Measurements from ENCODE around the gene IL17D.
A peak's percentile ranks its signal among the peaks of the same experiment; 100 is the strongest.

The IL17D gene

GRCh38 chr13:20691616-20692015 lies 11.9 kb upstream of the IL17D start:
- no peak for TF ChIP-seq CTCF (IDR thresholded peaks at IDR 0.05; ENCODE audit: low read depth, low read length)
- no peak for DNase-seq (ENCODE audit: extremely low read depth, low read depth)

- TF ChIP-seq CTCF (IDR thresholded peaks at IDR 0.05; ENCODE audit: low read depth, low read length) = no peak
Observed at GRCh38 chr13:20696073-20696472, 7.4 kb upstream of the IL17D start.

GRCh38 chr13:20699715-20700114 lies 3.8 kb upstream of the IL17D start:
- DNase-seq (ENCODE audit: extremely low read depth, low read depth) = no peak
- TF ChIP-seq CTCF (IDR thresholded peaks at IDR 0.05; ENCODE audit: low read depth, low read length) = no peak

More at GRCh38 chr13:20696073-20696472, 7.4 kb upstream of the IL17D start:
- no peak for DNase-seq (ENCODE audit: extremely low read depth, low read depth)

- no peak for DNase-seq (ENCODE audit: extremely low read depth, low read depth)
- no peak for TF ChIP-seq CTCF (IDR thresholded peaks at IDR 0.05; ENCODE audit: low read depth, low read length)
Observed at GRCh38 chr13:20700288-20700687, 3.2 kb upstream of the IL17D start.

- no peak for TF ChIP-seq CTCF (IDR thresholded peaks at IDR 0.05; ENCODE audit: low read depth, low read length)
- no peak for DNase-seq (ENCODE audit: extremely low read depth, low read depth)
Observed at GRCh38 chr13:20701461-20701860, 2.0 kb upstream of the IL17D start.

- DNase-seq (ENCODE audit: extremely low read depth, low read depth) = no peak
- no peak for TF ChIP-seq CTCF (IDR thresholded peaks at IDR 0.05; ENCODE audit: low read depth, low read length)
Observed at GRCh38 chr13:20702530-20702914, 977 bp upstream of the IL17D start.

- DNase-seq (ENCODE audit: extremely low read depth, low read depth) = no peak
- peak; percentile 41 for TF ChIP-seq CTCF (IDR thresholded peaks at IDR 0.05; ENCODE audit: low read depth, low read length)
Observed at GRCh38 chr13:20703780-20704458, 420 bp downstream of the IL17D start.
